Body of pancreas (tissue), 4 donors: ENCODE measurements around the gene SAMD8. TPM values are rescaled to one million over a fixed set of nuclear protein-coding genes. Genes with fewer than 3 reads are reported as not detected.
A peak's percentile ranks its signal among the peaks of the same experiment; 100 is the strongest.

Experiments
- ATAC-seq: fragments of 150-250 bp; one replicate; pipeline ENCODE4 v1.9.1; 2016
- DNase-seq, 4 donors: peaks; one replicate each; pipeline ENCODE4 v3.0.0-alpha.2; 2019
- H3K27ac ChIP-seq, 4 donors: fragments of 200-600 bp; sonication (generic); 1 replicate in 3 of 4; 2 replicates in 1 of 4; pipeline versions ENCODE4 v1.5.1 to v1.6.1; 2016 to 2019; ENCODE audit warnings: mild to moderate bottlenecking in 1 of 4, mixed read lengths in 1 of 4, moderate library complexity in 1 of 4
- H3K27me3 ChIP-seq, 2 donors: fragments of 200-600 bp; sonication (generic); one replicate each; pipeline ENCODE4 v1.6.0; 2016; ENCODE audit warnings: mild to moderate bottlenecking in 1 of 2
- H3K36me3 ChIP-seq, 2 donors: fragments of 200-600 bp; sonication (generic); replicated peaks in 1 of 2; 2 replicates each; pipeline ENCODE4 v1.5.1; 2016; ENCODE audit warnings: low read depth in 2 of 2; ENCODE audit not compliant: insufficient read depth in 1 of 2
- H3K4me1 ChIP-seq: fragments of 200-600 bp; sonication (generic); one replicate; pipeline ENCODE4 v1.6.0; 2016
- H3K4me3 ChIP-seq, 2 donors: fragments of 200-600 bp; sonication (generic); 1 replicate in 1 of 2; 2 replicates in 1 of 2; pipeline ENCODE4 v1.5.1; 2016 to 2019
- H3K9me3 ChIP-seq, 3 donors: fragments of 200-600 bp; sonication (generic); 1 replicate in 2 of 3; 2 replicates in 1 of 3; pipeline ENCODE4 v1.5.1; 2016
- CTCF ChIP-seq, 7 experiments: fragments of 450-650 bp in 4 of 7; fragments of 200-600 bp in 3 of 7; sonication (generic) in 3 of 7; IDR thresholded peaks; one replicate each; pipeline ENCODE4 v1.5.1; 2016 to 2019; ENCODE audit warnings: antibody characterized with exemption in 7 of 7
- POLR2A ChIP-seq, 3 donors: fragments of 450-650 bp; IDR thresholded peaks; one replicate each; pipeline ENCODE4 v1.6.1; 2016; ENCODE audit warnings: antibody characterized with exemption in 3 of 3, mild to moderate bottlenecking in 2 of 3
- WGBS, 2 donors: methylation state at CpG; one replicate each; pipeline ENCODE4 v1.1.5; 2017; 5-methylcytosine and 5-hydroxymethylcytosine counted together
- intact Hi-C: fragments of 100-400 bp; cut with DNase I; formaldehyde crosslinking; loops from one replicate; pipeline ENCODE4 v1.15.1; 2023
- total RNA-seq, 2 donors: library from RNA; depleted of rRNA; stranded (reverse); fragments of >200 nt; gene quantifications; one replicate each; pipeline ENCODE4 v1.1.0, GENCODE V29; 2016

Gene SAMD8
- total RNA-seq, 2 donors from 2014 or later: 16.1 to 18.5 TPM

DNA sequence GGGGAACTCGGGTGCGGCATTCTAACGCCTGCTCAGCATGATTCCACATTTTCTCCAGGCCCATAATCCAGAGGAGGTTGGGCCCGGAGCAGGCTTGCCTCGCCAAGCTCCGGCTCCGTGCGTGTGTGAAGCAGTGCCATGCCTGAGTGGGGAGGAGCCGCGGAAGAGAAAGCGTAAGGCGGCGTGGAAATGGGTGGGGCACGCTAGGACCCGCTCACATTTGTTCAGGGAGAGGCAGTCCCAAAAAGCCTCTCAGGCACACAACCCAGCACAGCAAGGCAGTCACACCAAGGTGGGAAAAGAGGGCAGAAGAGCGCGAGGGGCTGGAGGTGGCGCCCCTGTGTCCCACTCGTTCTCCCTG lies 98.4 kb downstream of the SAMD8 start:
- Histone ChIP-seq H3K4me1 (peaks cover 25% of the 10 kb centered on the region), H3K27me3 (no peaks in the 10 kb centered on the region), H3K4me3 (peak overlapping the region; percentile 73 to 90), H3K36me3 (peaks cover 0 to 11% of the 10 kb centered on the region in 2 donors), H3K27ac (peak overlapping the region; percentile 95 to 100 (median 99)), H3K9me3 (no peaks in the 10 kb centered on the region)
- intact Hi-C loops: no loop called here
- ATAC-seq (peak; percentile 72), DNase-seq (peak; percentile 73 to 81 (median 75))
- 0% methylated on average over 18 to 19 of the region's 19 CpGs for WGBS, 2 donors
- TF ChIP-seq POLR2A (IDR thresholded peaks at IDR 0.05) (peak in 1 of 3 donors; percentile 3), CTCF (IDR thresholded peaks at IDR 0.05) (no peak)

GRCh38 chr10:75210282-75211006 lies 99.0 kb downstream of the SAMD8 start, which contains the start of gene VDAC2:
VDAC2 (plus strand) TSS chr10:75210796; CDS start chr10:75211159, 363 bp downstream.
- ATAC-seq: peak; percentile 95
- DNase-seq: peak; percentile 90 to 92 (median 90)
- TF ChIP-seq CTCF (IDR thresholded peaks at IDR 0.05): no peak
- peak; percentile 88 to 94 (median 92) for TF ChIP-seq POLR2A (IDR thresholded peaks at IDR 0.05)
- H3K27me3 ChIP-seq: no peaks in the 10 kb centered on the region
- intact Hi-C loops: no loop called here
- H3K4me3 ChIP-seq: peak within 1 kb of the TSS; percentile 73 to 90
- 0 to 1% methylated on average over 10 to 62 of the region's 80 CpGs for WGBS, 2 donors
- H3K9me3 ChIP-seq: no peaks in the 10 kb centered on the region
- peak within 1 kb of the TSS; percentile 95 to 100 (median 99) for H3K27ac ChIP-seq
- peaks cover 25% of the 10 kb centered on the region for H3K4me1 ChIP-seq
- peaks cover 0 to 13% of the 10 kb centered on the region in 2 donors for H3K36me3 ChIP-seq

- intact Hi-C loops: no loop called here
- H3K4me1 ChIP-seq: peaks cover 29% of the 10 kb centered on the region
- ATAC-seq: peak; percentile 37
Observed at GRCh38 chr10:75211007-75211691, 99.7 kb downstream of the SAMD8 start.

DNA sequence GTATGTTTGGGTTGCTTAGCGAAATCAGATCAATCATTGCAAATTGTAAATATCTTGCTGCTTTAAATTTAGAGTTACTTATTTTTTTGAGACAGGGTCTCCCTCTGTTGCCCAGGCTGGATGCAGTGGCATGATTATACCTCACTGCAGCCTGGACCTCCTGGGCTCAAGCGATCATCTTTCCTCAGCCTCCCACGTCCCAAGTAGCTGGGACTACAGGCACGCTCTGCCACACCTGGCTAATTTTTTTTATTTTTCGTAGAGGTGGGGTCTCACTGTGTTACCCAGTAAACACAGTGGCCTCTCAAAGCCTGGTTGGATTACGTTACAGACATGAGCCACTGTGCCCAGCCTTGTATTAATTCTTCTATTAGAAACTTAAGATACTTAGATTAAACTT lies 100.9 kb downstream of the SAMD8 start:
- Histone ChIP-seq H3K27ac (no peak overlapping the region), H3K4me1 (peaks cover 37% of the 10 kb centered on the region), H3K36me3 (peaks cover 0 to 13% of the 10 kb centered on the region in 2 donors), H3K4me3 (no peak overlapping the region), H3K27me3 (no peaks in the 10 kb centered on the region), H3K9me3 (no peaks in the 10 kb centered on the region)
- ATAC-seq: no peak
- intact Hi-C loops: no loop called here
- no peak for DNase-seq
- TF ChIP-seq POLR2A (IDR thresholded peaks at IDR 0.05) (no peak), CTCF (IDR thresholded peaks at IDR 0.05) (no peak)
- 71 to 73% methylated on average over 6 of the region's 6 CpGs for WGBS, 2 donors

More at GRCh38 chr10:75211007-75211691, 99.7 kb downstream of the SAMD8 start:
- DNase-seq: peak in 2 of 4 donors; percentile 31 to 36
- Histone ChIP-seq H3K9me3 (no peaks in the 10 kb centered on the region), H3K27me3 (no peaks in the 10 kb centered on the region), H3K36me3 (peaks cover 0 to 13% of the 10 kb centered on the region in 2 donors), H3K27ac (peak overlapping the region; percentile 95 to 100 (median 99)), H3K4me3 (peak overlapping the region; percentile 73 to 90)
- no peak for TF ChIP-seq CTCF (IDR thresholded peaks at IDR 0.05)
- no peak for TF ChIP-seq POLR2A (IDR thresholded peaks at IDR 0.05)
- WGBS, 2 donors: 0% methylated on average over 25 to 35 of the region's 38 CpGs
